Inflammatory macrophage (primary cell): Measurements from ENCODE around the gene ARHGAP11A.

Experiments used
- DNase-seq, 2 donors: peaks; one replicate each; pipeline ENCODE4 v3.0.0-alpha.2; 2020 to 2022

The ARHGAP11A gene

GRCh38 chr15:32656091-32656490, 40.8 kb downstream of the ARHGAP11A start:
- DNase-seq: no peak

- DNase-seq: no peak
These were observed 41.2 kb downstream of the ARHGAP11A start for GRCh38 chr15:32656496-32656895.

GRCh38 chr15:32657198-32657883, 42.0 kb downstream of the ARHGAP11A start:
- no peak for DNase-seq

- DNase-seq: no peak
These were observed 42.6 kb downstream of the ARHGAP11A start for GRCh38 chr15:32657941-32658340.

GRCh38 chr15:32659340-32660155, 44.2 kb downstream of the ARHGAP11A start:
- DNase-seq: no peak

- no peak for DNase-seq
These were observed 48.4 kb downstream of the ARHGAP11A start for GRCh38 chr15:32663671-32664070.

- no peak for DNase-seq
These were observed 49.5 kb downstream of the ARHGAP11A start for GRCh38 chr15:32664796-32665195.

GRCh38 chr15:32667321-32667720, 52.0 kb downstream of the ARHGAP11A start:
- DNase-seq: no peak

- DNase-seq: no peak
These were observed 53.6 kb downstream of the ARHGAP11A start for GRCh38 chr15:32668942-32669341.

GRCh38 chr15:32669896-32670611, 54.8 kb downstream of the ARHGAP11A start:
- DNase-seq: no peak

GRCh38 chr15:32670623-32671022, 55.3 kb downstream of the ARHGAP11A start:
- no peak for DNase-seq

GRCh38 chr15:32671339-32672325, 56.3 kb downstream of the ARHGAP11A start:
- DNase-seq: no peak

GRCh38 chr15:32674681-32675080, 59.4 kb downstream of the ARHGAP11A start:
- no peak for DNase-seq

GRCh38 chr15:32675466-32675865, 60.2 kb downstream of the ARHGAP11A start:
- DNase-seq: peak; percentile 85 to 91

- DNase-seq: no peak
These were observed 60.9 kb downstream of the ARHGAP11A start for GRCh38 chr15:32676169-32676568.

- DNase-seq: no peak
These were observed 62.0 kb downstream of the ARHGAP11A start for GRCh38 chr15:32677238-32677750.

- DNase-seq: no peak
These were observed 64.0 kb downstream of the ARHGAP11A start for GRCh38 chr15:32679298-32679690.

- peak; percentile 51 to 59 for DNase-seq
These were observed 67.3 kb downstream of the ARHGAP11A start for GRCh38 chr15:32682569-32682968.

GRCh38 chr15:32682977-32683630, 67.8 kb downstream of the ARHGAP11A start:
- no peak for DNase-seq

GRCh38 chr15:32683906-32684584, 68.7 kb downstream of the ARHGAP11A start:
- peak; percentile 91 for DNase-seq

- DNase-seq: no peak
These were observed 70.3 kb downstream of the ARHGAP11A start for GRCh38 chr15:32685576-32685975.
